ENCODE data around the gene CD226. TPM values are rescaled to one million over a fixed set of nuclear protein-coding genes. Genes with fewer than 3 reads are reported as not detected.
"Not testable (repeated sequence)": the region's sequence is repeated elsewhere in the genome, so short reads cannot be mapped to it uniquely, and the experiment has no call there.

CD226 gene
- total RNA-seq, 1 donor from 2014 or later, result 1.0 TPM

DNA sequence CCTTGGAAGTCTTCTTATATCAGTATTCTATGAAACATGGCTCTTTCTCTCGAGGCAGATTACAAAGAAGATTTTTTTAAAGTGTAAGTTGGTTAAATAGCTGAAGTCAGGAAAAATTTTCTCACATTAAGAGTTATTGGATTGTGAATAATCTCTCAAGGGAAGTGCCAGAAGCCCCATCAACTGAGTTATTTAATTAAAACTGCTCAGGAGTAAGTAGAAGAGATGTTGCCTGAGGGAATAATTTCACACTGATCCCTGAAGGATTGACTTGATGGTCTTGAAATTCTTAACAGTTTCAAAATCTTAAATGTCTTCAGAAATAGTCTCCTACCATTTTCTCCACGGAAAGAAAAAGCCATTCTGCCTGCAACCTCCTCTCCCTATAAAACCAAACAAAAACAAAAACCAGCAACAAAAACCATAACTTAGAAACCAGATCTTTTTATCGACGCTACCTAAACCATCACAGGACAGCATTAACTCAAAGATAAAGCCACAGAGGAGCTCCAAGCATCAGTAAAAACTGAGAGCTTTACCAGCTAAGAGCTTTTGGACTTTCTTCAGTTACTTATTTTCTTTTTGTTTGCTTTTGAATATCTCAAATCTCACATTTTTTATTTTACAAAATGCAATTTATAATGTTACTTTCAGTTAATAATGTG is 12.9 kb downstream of the CD226 start:
- Histone ChIP-seq H3K27ac (ENCODE audit: low read depth, low read length) (no peak overlapping the region), H3K4me3 (ENCODE audit: low read length in 3 of 3) (no peak overlapping the region), H3K9me3 (ENCODE audit: control insufficient read depth in 3 of 3, low read length in 3 of 3) (no peaks in the 10 kb centered on the region), H3K27me3 (ENCODE audit: control insufficient read depth in 3 of 3, insufficient read depth in 3 of 3, low read length in 3 of 3) (no peaks in the 10 kb centered on the region), H3K36me3 (ENCODE audit: control insufficient read depth in 3 of 3, insufficient read depth in 3 of 3, low read length in 3 of 3) (no peaks in the 10 kb centered on the region), H3K9ac (ENCODE audit: low read depth in 1 of 3, low read length in 3 of 3) (no peak overlapping the region), H3K4me1 (ENCODE audit: control insufficient read depth in 3 of 3, insufficient read depth in 3 of 3, low read length in 3 of 3) (no peaks in the 10 kb centered on the region)

DNA sequence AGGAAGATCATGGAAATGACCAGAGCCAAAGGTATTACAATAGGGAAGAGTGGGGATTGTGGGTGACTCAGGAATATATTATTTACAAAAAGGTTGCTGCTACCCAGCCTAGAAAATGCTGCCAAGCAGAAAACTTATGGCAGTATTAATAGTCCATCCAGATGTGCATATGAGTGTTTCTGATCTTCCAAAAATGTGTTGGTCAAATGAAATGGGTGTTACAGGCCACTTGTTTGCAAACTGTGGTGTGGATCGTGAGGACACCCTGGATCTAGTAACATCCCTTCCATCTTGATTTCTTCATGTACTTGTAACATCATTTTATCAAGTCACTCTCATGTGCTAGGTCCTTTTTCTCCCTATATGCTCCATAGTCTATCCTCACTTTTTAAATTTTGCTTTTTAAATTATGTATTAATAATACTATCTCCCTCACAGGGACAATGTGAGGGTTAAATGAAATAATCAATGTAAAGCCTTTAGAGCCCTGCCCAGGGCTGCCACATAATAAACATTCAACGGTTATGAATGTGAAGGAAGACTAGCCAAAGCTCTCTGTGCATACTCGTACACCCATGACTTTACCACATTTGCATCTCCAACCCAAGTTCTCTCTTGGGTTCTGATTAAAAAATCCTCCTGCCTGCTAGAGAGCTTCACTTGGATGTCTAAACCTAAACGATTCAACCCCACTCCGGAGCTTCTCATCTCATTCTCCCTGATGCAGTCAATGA is 18.5 kb downstream of the CD226 start:
- no peaks in the 10 kb centered on the region for H3K9me3 ChIP-seq (ENCODE audit: control insufficient read depth in 3 of 3, low read length in 3 of 3)
- no peaks in the 10 kb centered on the region for H3K36me3 ChIP-seq (ENCODE audit: control insufficient read depth in 3 of 3, insufficient read depth in 3 of 3, low read length in 3 of 3)
- no peak overlapping the region for H3K27ac ChIP-seq (ENCODE audit: low read depth, low read length)
- H3K4me1 ChIP-seq (ENCODE audit: control insufficient read depth in 3 of 3, insufficient read depth in 3 of 3, low read length in 3 of 3), result no peaks in the 10 kb centered on the region
- no peak overlapping the region for H3K9ac ChIP-seq (ENCODE audit: low read depth in 1 of 3, low read length in 3 of 3)
- H3K27me3 ChIP-seq (ENCODE audit: control insufficient read depth in 3 of 3, insufficient read depth in 3 of 3, low read length in 3 of 3), result no peaks in the 10 kb centered on the region
- H3K4me3 ChIP-seq (ENCODE audit: low read length in 3 of 3), result no peak overlapping the region

DNA sequence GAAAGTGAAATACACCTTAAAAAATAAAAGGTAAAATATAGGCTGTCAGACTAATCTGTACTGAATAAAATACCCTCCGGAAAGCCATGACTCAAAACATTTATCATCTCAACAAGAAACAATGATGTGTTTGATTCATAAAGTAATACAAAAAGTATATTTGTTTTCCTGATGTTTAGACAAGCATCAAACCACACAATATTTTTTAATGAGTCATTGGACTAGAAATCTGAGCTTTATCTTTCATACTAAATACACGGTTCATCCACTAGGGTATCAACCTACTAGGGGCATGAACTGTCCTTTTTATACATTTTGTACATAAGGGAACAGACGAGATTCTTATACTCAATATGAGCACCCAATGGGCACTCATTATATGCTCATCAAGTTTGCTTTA is 31.3 kb downstream of the CD226 start:
- no peaks in the 10 kb centered on the region for H3K4me1 ChIP-seq (ENCODE audit: control insufficient read depth in 3 of 3, insufficient read depth in 3 of 3, low read length in 3 of 3)
- H3K36me3 ChIP-seq (ENCODE audit: control insufficient read depth in 3 of 3, insufficient read depth in 3 of 3, low read length in 3 of 3), result peaks cover 0 to 2% (median 0%) of the 10 kb centered on the region in 3 donors
- no peaks in the 10 kb centered on the region for H3K9me3 ChIP-seq (ENCODE audit: control insufficient read depth in 3 of 3, low read length in 3 of 3)
- no peak overlapping the region for H3K4me3 ChIP-seq (ENCODE audit: low read length in 3 of 3)
- no peak overlapping the region for H3K9ac ChIP-seq (ENCODE audit: low read depth in 1 of 3, low read length in 3 of 3)
- no peak overlapping the region for H3K27ac ChIP-seq (ENCODE audit: low read depth, low read length)
- no peaks in the 10 kb centered on the region for H3K27me3 ChIP-seq (ENCODE audit: control insufficient read depth in 3 of 3, insufficient read depth in 3 of 3, low read length in 3 of 3)

DNA sequence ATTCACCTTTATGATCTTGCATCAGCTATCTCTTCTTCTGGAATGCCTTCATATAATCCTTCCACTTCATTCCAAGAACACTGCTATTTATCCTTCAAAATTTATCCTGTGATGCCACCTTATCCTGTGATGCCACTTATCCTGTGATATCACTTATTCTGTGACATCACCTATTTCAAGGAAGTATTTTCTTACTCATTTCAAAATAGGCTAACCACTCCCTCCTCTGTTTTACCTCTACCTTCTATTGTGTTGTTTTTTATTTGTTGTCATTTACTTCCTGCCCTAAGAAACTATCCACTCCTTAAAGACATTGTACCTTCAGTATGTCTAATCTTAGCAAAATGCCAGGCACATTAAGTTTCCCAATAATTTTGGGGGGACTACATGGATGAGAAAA is 38.8 kb downstream of the CD226 start:
- no peak overlapping the region for H3K27ac ChIP-seq (ENCODE audit: low read depth, low read length)
- H3K4me1 ChIP-seq (ENCODE audit: control insufficient read depth in 3 of 3, insufficient read depth in 3 of 3, low read length in 3 of 3), result no peaks in the 10 kb centered on the region
- H3K4me3 ChIP-seq (ENCODE audit: low read length in 3 of 3), result no peak overlapping the region
- H3K36me3 ChIP-seq (ENCODE audit: control insufficient read depth in 3 of 3, insufficient read depth in 3 of 3, low read length in 3 of 3), result peaks cover 0 to 3% (median 2%) of the 10 kb centered on the region in 3 donors
- no peaks in the 10 kb centered on the region for H3K27me3 ChIP-seq (ENCODE audit: control insufficient read depth in 3 of 3, insufficient read depth in 3 of 3, low read length in 3 of 3)
- no peaks in the 10 kb centered on the region for H3K9me3 ChIP-seq (ENCODE audit: control insufficient read depth in 3 of 3, low read length in 3 of 3)
- no peak overlapping the region for H3K9ac ChIP-seq (ENCODE audit: low read depth in 1 of 3, low read length in 3 of 3)

DNA sequence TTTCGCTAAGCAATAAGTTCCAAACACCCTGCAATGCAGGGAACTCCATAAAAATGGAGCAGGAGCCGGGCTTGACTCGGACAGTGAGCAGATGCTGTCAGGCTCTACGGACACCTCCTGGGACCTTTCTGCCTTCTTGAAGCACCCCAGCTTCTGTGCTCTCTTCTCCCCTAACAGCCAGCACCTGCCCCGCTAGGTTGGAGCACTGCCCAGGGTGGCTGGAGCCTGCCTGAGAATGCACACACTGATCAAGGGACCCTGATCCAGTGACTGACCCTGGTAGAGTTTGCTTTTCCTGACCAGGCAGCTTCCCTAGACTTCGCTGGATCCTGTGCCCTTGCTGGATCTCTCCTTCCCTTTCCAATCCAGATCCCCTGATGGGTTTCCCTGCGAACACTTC is 40.9 kb downstream of the CD226 start:
- Histone ChIP-seq H3K9ac (ENCODE audit: low read depth in 1 of 3, low read length in 3 of 3) (no peak overlapping the region), H3K4me1 (ENCODE audit: control insufficient read depth in 3 of 3, insufficient read depth in 3 of 3, low read length in 3 of 3) (no peaks in the 10 kb centered on the region), H3K27me3 (ENCODE audit: control insufficient read depth in 3 of 3, insufficient read depth in 3 of 3, low read length in 3 of 3) (no peaks in the 10 kb centered on the region), H3K9me3 (ENCODE audit: control insufficient read depth in 3 of 3, low read length in 3 of 3) (no peaks in the 10 kb centered on the region), H3K27ac (ENCODE audit: low read depth, low read length) (no peak overlapping the region), H3K4me3 (ENCODE audit: low read length in 3 of 3) (no peak overlapping the region), H3K36me3 (ENCODE audit: control insufficient read depth in 3 of 3, insufficient read depth in 3 of 3, low read length in 3 of 3) (peaks cover 0 to 3% (median 2%) of the 10 kb centered on the region in 3 donors)

DNA sequence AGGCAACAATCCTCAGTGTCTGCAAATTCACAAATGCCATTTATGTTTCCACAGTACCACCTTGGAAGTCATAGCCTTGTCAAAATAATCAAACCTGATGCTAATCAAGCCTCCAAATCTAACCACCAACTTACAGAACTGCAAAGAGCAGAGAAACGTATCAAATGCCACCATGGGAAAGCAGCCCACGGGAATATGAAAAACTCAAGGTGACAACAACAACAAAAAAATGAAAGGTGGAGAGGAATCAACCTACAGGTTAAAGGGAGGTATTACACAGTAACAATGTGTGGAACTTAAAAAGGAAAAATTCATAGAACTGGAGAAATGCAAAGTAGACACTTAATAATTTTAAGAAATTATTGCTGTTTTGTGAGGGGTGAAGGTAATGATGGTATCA is 46.7 kb downstream of the CD226 start:
- Histone ChIP-seq H3K4me3 (ENCODE audit: low read length in 3 of 3) (no peak overlapping the region), H3K4me1 (ENCODE audit: control insufficient read depth in 3 of 3, insufficient read depth in 3 of 3, low read length in 3 of 3) (no peaks in the 10 kb centered on the region), H3K36me3 (ENCODE audit: control insufficient read depth in 3 of 3, insufficient read depth in 3 of 3, low read length in 3 of 3) (no peaks in the 10 kb centered on the region), H3K9ac (ENCODE audit: low read depth in 1 of 3, low read length in 3 of 3) (no peak overlapping the region), H3K9me3 (ENCODE audit: control insufficient read depth in 3 of 3, low read length in 3 of 3) (no peaks in the 10 kb centered on the region), H3K27me3 (ENCODE audit: control insufficient read depth in 3 of 3, insufficient read depth in 3 of 3, low read length in 3 of 3) (no peaks in the 10 kb centered on the region), H3K27ac (ENCODE audit: low read depth, low read length) (no peak overlapping the region)

DNA sequence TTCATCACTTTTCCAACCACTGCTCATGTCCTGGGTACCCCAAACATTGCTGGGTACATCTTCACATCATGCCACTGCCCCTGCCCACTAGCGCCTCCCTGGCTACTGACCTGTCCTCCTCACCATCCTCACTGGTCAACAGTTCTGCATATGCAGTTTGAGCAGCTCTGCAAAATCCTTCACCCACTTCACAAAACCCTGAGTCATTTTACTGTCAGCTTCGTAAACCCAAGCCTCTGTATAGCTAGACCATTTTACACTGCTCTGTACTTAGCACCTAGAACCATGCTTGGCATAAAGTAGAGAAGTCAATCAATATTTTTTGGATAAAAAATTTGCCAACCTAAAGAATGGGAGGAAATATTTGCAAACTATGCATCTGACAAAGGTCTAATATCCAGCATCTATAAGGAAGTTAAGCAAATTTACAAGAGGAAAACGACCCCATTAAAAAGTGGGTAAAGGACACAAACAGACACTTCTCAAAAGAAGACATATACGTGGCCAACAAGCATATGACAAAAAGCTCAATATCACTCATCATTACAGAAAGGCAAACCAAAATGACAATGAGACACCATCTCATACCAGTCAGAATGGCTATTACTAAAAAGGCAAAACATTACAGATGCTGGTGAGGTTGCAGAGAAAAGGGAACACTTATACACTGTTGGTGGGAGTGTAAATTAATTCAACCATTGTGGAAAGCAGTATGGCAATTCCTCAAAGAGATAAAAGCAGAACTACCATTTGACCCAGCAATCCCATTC is 48.3 kb downstream of the CD226 start:
- H3K4me3 ChIP-seq (ENCODE audit: low read length in 3 of 3); H3K27me3 ChIP-seq (ENCODE audit: control insufficient read depth in 3 of 3, insufficient read depth in 3 of 3, low read length in 3 of 3); H3K4me1 ChIP-seq (ENCODE audit: control insufficient read depth in 3 of 3, insufficient read depth in 3 of 3, low read length in 3 of 3); H3K27ac ChIP-seq (ENCODE audit: low read depth, low read length); H3K36me3 ChIP-seq (ENCODE audit: control insufficient read depth in 3 of 3, insufficient read depth in 3 of 3, low read length in 3 of 3); H3K9ac ChIP-seq (ENCODE audit: low read depth in 1 of 3, low read length in 3 of 3); H3K9me3 ChIP-seq (ENCODE audit: control insufficient read depth in 3 of 3, low read length in 3 of 3): not testable (repeated sequence)

GRCh38 chr18:69898241-69898861 is 49.3 kb downstream of the CD226 start:
- Histone ChIP-seq H3K27me3 (ENCODE audit: control insufficient read depth in 3 of 3, insufficient read depth in 3 of 3, low read length in 3 of 3) (no peaks in the 10 kb centered on the region), H3K4me1 (ENCODE audit: control insufficient read depth in 3 of 3, insufficient read depth in 3 of 3, low read length in 3 of 3) (no peaks in the 10 kb centered on the region), H3K9me3 (ENCODE audit: control insufficient read depth in 3 of 3, low read length in 3 of 3) (no peaks in the 10 kb centered on the region), H3K27ac (ENCODE audit: low read depth, low read length) (no peak overlapping the region), H3K36me3 (ENCODE audit: control insufficient read depth in 3 of 3, insufficient read depth in 3 of 3, low read length in 3 of 3) (peaks cover 0 to 3% (median 0%) of the 10 kb centered on the region in 3 donors), H3K9ac (ENCODE audit: low read depth in 1 of 3, low read length in 3 of 3) (no peak overlapping the region), H3K4me3 (ENCODE audit: low read length in 3 of 3) (no peak overlapping the region)

- H3K27ac ChIP-seq (ENCODE audit: low read depth, low read length), result no peak overlapping the region
- no peak overlapping the region for H3K9ac ChIP-seq (ENCODE audit: low read depth in 1 of 3, low read length in 3 of 3)
- no peaks in the 10 kb centered on the region for H3K27me3 ChIP-seq (ENCODE audit: control insufficient read depth in 3 of 3, insufficient read depth in 3 of 3, low read length in 3 of 3)
- H3K36me3 ChIP-seq (ENCODE audit: control insufficient read depth in 3 of 3, insufficient read depth in 3 of 3, low read length in 3 of 3), result peaks cover 0 to 3% (median 0%) of the 10 kb centered on the region in 3 donors
- no peak overlapping the region for H3K4me3 ChIP-seq (ENCODE audit: low read length in 3 of 3)
- H3K9me3 ChIP-seq (ENCODE audit: control insufficient read depth in 3 of 3, low read length in 3 of 3), result no peaks in the 10 kb centered on the region
- no peaks in the 10 kb centered on the region for H3K4me1 ChIP-seq (ENCODE audit: control insufficient read depth in 3 of 3, insufficient read depth in 3 of 3, low read length in 3 of 3)
Measured at GRCh38 chr18:69897397-69898108, 50.1 kb downstream of the CD226 start.
